HG03280 (cell line): Measurements from ENCODE around the gene SLU7.
A peak's percentile ranks its signal among the peaks of the same experiment; 100 is the strongest.
"Not testable (repeated sequence)": the region's sequence is repeated elsewhere in the genome, so short reads cannot be mapped to it uniquely, and the experiment has no call there.

ENCODE experiments used
- ATAC-seq: cut with Tn5 transposase; IDR thresholded peaks from one replicate; pipeline ENCODE4 v1.9.1; 2021; ENCODE audit warnings: mild to moderate bottlenecking, moderate library complexity; ENCODE audit not compliant: unreplicated experiment

SLU7 gene

DNA sequence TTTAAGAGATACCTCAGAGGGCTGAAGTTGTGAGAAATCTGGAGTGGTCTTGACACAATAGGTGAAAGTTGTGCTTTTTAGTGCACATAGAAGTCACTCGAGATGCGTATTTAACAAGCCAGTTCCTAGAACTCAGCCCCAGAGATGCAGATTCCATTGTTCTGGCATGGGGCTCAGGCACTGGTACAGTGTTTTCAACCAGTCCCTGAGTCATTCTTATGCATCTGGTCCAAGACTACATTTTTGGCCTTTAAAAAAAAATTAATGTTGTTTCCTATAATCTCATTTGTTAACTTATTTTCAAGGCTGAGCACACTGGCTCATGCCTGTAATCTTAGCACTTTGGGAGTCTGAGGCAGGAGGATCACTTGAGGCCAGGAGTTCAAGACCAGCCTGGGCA is 32.4 kb upstream of the SLU7 start:
- ATAC-seq: no peak

DNA sequence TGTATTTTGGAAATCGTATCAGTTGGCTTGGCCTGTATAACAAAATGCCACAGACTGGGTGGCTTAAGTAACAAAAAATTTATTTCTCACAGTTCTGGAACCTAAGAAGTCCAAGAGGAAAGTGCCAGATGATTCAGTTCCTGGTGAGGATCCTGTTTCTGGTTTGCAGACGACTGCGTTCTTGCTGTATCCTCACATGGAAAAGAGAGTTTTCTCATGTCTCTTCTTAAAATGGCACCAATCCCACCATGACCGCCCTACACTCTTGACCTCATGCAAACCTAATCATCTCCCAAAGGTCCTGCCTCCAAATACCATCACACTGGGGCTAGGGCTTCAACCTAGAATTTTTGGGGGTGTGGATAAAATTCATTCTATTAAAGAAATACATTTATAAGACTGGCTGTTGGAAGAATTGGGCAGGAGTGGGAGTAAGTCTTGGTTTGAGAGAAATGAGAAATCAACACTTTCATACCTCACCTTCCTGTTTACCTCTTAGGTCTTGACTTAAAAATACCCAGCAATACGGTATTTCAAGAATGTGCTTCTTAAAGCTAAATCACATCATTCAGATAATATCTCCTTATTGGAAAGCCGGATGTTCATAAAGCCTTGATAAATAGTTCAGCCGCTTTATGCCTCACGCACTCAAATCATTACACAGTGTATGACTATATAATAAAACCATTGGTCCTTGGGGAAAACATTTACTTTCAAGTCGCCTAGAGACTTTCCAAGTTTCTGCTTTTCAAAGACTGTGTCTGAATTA is 31.5 kb upstream of the SLU7 start:
- peak; percentile 41 for ATAC-seq

DNA sequence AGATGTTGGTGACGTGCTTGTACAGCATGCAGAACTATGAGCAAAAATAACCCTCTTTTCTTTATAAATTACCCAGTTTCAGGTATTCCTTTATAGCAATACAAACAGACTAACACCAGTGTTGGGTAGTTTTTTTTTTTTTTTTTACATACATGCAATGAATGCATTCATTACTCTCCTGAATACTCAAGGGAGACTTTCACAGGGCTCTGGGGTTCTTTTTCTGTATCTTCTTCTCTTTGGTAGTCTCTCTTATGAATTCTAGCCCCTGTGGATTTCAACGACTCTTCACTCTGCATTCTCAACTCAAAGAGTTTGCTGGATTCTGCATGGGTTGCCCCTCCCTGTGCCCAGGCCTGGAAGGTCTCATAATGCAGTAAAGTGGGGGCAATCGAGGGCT is 30.6 kb upstream of the SLU7 start:
- ATAC-seq: no peak

DNA sequence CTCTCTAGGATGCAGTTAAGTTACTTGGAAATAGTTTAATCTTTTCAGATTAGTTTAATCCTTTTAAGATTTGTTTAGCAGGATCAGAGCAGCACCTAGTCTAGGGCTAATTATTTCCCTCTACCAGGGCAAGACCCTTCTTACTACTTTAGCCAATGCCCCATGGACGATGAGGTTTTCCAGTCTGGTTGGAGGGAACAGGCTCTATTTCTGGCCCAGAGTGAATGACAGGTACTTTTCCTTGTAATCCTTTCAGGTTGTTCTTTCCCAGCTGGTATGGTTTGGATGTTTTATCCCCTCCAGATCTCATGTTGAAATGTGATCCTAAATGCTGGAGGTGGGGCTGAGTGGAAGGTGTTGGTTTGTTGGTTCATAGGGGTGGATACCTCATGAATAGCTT is 30.0 kb upstream of the SLU7 start:
- ATAC-seq: no peak

DNA sequence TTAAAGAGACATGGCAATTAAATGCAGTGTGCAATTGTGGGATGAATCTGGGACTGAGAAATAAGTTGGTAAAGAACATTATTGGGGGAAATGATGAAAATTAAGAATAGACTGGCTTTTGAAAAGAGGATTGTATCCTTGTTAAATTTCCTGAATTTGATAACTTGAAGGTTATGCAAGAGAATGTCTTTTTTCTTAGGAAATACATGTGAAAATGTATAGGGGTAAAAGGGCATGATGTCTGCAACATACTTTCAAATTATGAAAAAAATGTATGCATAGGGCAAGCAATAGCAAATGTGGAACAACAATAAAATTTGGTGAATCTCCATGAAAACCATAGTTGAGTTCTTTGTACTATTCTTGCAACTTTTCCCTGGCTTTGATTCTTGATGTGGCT is 26.9 kb upstream of the SLU7 start:
- ATAC-seq: no peak

DNA sequence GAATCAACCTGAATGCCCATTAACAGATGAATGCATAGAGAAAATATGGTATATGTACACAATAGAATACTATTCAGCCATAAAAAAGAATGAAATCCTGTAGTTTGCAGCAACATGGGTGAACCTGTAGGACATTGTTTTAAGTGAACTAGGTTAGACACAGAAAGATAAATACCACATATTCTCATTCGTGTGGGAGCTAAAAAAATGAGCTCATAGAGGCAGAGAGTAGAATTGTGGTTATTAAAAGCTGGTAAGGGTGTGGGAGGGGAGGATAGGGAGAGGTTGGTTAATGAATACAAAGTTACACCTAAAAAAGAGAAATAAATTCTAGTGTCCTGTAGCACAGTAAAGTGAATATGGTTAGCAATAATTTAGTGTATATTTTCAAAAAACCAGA is 26.3 kb upstream of the SLU7 start:
- ATAC-seq: no peak

DNA sequence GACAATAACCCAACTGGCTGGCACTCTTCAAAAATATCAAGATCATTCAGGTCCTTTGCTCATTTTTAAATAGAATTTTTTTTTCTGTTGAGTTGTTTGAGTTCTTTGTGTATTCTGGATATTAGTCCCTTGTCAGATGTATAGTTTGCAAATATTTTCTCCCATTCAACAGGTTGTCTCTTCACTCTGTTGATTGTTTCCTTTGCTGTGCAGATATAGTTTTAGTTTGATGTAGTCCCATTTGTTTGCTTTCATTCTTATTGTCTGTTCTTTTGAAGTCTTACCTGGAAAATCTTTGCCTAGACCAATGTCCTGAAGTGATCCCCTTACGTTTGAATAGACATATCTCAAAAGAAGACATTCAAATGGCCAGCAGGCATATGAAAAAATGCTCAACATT is 25.5 kb upstream of the SLU7 start:
- ATAC-seq: no peak

DNA sequence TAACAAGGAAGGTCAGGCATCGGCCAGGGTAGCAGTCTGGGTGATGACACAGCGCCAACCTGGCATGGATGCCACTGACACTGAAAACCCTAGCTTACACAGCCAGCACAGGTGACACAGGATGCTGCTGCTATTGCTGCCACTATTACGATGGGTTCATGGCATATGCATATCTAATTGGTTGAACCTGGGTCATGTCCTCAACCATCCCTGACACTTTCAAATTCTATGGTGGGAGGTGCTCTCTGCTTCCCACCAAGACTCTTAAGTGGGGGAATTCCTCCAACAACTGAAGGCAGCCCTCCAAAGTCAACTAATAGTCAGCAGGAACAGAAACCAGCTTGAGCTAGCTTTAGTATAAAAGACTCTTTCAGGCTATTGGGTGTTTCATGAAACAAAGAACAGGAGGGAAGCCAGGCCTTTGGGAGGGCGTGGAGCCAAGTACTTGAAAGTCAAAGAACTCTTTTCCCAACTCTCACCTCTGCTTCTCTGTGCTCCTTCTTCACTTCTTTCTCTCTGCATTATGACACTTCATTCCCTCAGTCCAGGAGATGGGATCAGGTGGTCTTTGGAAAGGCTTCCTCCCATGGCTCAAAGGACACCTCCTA is 24.0 kb upstream of the SLU7 start:
- no peak for ATAC-seq

DNA sequence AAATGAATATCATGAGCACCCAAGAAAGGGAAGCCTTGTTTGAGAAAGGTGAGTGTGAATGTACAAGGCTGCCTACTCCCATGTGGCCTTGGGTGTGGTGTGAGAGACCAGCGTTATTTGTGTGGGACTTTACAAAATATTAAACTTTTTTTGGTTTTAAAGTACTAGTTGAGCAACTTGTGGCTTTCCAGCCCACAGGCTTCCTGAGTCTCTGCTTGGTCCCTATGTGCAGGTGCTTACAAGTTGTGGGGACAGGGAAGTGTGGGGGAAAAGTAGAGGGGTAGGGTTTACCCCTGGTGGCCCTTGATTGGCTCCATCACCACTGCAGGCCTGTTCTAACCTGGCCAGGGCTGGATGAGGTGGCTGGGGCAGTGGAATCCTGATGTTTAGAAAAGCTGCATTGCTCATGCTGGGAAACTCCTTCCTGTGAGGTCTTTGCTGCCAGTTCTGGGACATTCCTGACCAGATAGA is 22.5 kb upstream of the SLU7 start:
- no peak for ATAC-seq

DNA sequence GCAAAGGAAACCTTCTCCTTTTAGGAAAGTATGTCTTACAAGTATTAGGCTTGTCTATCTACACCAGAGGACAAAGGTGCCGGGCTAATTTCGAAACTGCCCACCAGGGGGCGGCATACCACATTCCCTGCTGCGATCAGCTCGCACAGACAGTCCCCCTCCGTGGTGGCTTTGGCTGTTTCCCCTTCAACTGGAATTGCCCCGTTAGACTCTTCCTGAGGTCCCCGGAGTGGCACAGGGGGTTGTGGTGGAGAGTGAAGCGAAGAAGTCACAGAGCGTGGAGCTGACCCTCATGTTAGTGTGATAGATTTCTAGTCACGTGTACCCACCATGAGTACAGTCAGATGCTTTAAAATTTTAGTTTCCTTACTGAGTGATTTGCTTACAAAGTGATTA is 20.3 kb upstream of the SLU7 start:
- ATAC-seq: peak; percentile 66

DNA sequence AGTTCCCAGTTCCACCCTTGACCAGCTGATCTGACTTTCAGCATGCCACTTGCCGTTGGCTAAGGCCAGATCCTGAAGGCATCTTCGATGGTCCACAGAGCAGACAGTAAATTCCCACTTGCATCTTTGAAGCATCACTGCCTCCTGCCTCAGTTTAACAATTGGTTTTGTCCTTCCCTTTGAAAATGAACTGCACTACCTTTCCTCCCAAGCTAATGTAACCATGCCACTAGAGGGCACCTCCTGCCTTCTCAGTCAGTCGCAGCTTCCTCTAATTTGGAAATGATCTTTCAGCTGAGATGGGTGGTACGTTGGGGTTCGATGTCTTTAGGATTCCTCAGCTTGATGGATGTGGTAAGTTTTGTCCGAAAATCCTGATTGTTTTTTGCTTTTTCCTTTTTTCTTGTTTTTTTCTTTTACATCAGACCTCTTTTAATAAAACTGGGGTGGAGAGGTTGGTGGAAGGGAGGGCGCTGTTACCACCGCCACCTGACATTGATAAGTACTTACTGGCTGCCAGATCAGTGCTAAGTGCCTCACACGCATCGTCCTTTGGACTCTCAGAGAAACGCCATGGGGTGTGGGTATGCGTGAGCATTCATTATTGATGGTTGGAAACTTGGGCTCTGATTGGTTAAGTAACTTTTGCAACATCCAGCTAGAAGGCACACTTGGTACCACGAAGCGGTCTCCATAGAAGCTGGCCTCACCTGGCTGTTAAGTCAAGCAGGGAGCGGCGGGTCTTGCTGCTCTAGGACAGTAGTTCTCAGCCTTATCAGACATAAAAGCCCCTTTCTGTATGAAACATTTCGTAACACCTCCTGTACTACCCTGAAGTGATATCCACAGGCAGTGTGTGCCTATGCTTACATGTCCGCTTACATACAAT is 19.7 kb upstream of the SLU7 start:
- peak; percentile 42 for ATAC-seq

DNA sequence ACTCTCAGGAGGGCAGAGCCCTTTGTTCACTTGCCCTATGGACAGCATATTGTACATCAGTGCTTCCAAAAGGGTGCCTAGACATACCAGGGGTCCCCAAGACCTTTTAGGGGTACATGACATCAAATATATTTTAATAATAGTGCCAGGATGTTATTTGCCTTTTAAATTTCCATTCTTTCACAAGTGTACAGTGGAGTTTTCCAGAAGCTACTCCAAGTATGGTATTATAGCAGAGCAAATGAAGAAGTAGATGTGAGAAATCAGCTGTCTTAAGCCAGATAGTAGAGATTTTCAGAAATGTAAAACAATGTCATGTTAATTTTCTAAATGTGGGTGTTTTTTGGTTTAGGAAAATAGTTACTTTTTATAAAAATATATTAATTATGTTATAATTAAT is 18.4 kb upstream of the SLU7 start:
- no peak for ATAC-seq

DNA sequence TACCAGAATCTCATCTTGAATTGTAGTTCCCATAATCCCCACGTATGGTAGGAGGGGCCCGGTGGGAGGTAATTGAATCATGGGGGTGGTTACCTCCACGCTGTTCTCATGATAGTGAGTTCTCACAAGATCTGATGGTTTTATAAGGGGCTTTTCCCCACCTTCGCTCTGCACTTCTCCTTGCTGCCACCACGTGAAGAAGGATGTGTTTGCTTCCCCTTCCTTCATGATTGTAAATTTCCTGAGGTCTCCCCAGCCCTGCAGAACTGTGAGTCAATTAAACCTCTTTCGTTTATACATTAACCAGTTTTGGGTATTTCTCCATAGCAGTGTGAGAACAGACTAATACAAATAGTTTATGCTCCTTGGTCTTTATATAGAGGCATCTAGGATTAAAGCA is 17.8 kb upstream of the SLU7 start:
- ATAC-seq: not testable (repeated sequence)

DNA sequence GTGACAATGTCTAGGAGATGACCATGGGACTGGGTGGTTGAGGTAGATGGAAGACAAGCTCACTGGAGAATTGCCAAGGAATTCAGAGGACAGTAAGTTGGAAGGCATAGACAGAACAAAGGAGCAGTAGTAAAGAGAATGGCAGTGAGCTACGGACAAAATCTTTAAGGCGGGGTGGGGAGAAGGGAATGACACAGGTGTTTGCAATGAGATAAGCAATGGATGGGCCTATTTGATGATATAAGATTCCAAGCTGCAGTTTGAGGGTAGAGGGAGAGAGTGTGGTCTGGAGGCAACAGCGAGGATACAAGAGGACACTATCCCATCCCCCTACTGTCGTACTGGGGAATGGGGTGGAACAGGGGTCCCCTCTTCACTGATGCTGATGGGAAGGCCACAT is 17.1 kb upstream of the SLU7 start:
- no peak for ATAC-seq

DNA sequence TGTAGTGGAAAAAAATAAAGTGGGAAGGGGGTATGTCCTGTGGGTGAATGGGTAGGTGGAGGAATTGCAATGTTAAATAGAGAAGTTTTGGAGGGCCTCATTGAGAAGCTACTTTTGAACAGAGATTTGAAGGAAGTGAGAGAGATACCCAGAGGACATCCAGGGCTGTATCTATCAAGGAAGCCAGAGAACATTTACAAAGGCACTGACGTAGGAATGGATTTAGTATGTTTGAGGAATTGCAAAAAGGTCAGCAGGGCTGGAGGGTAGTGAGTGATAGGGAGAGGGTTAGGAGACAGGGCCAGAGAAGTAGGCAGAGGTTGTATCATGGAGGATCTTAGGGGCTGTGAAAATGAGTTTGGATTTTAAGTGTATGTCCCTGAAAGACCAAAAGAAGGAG is 16.7 kb upstream of the SLU7 start:
- ATAC-seq: no peak

DNA sequence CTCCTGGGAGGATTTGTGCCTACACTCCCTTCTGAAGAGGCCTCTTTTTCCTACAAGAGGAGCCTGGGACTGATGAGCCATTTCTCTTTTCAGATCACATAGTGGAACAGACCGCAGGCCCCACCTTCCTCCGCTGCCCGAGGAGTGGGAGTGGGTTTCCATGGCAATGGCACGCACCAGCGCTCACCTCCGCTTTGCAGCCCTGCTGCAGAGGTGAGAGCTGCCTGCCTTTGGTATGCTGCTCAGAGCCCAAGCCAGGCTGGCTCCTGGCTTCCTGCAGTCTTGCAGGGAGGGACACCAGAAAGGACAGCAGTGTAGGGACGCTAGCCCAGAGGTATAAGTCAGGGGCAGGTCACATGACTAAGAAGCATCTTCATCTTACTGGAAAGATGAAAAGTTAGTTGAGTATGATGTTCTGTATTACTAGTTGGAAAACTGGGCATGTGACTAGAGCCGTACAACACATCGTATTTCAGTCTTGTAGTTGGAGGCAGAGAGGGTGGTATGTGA is 15.2 kb upstream of the SLU7 start:
- peak; percentile 75 for ATAC-seq

DNA sequence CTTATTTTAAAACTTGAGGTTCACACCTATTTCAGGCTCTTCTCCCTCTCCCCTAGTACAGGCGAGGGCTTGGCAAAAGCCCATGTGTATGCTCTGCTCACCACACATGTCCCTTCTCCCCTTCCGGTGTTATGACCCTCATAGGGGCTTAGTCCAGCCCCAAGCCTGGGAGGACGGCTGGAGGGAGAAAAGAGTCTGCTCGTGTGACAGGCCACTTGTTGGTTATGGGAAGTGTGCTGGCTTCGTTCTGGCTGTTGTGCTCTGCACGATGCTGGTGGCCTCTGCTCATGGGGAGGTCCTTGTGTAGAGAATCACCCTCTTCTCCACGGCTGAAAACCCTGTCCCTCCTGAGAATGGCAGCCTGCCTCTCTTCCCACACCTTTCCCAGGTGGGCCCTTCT is 13.9 kb upstream of the SLU7 start:
- no peak for ATAC-seq

DNA sequence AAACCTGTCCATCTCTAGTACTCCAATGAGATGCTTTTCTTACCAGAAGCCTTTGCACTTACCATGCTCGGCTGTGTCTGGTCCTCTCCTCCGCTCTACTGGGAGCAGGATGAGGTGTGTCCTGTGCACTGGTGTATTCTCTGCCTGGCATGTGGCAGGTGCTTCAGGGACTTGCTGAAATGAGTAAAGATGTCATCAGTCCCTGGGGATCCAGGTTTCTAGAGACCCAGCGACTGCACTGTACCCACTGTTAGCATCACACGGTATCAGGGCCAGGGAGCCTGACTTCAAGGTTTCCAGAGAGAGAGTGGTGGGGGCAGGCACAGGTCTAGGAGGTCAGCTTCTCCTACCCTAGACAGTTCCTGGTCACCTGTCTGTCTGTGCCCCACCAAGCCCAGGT is 13.3 kb upstream of the SLU7 start:
- ATAC-seq: no peak

DNA sequence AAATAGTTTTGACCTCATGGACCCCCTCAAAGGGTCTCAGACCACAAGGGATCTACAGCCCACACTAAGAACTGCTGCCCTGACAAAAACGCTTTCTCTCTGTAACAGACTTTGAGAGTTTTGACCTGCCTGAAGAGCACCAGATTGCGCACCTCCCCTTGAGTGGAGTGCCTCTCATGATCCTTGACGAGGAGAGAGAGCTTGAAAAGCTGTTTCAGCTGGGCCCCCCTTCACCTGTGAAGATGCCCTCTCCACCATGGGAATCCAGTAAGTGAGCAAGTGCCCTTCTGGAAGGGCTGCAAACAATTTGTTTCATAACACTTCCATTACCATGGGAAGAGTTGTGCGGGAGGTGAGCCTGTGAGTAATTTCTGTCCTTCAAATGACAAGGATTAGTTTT is 8.7 kb upstream of the SLU7 start:
- no peak for ATAC-seq

DNA sequence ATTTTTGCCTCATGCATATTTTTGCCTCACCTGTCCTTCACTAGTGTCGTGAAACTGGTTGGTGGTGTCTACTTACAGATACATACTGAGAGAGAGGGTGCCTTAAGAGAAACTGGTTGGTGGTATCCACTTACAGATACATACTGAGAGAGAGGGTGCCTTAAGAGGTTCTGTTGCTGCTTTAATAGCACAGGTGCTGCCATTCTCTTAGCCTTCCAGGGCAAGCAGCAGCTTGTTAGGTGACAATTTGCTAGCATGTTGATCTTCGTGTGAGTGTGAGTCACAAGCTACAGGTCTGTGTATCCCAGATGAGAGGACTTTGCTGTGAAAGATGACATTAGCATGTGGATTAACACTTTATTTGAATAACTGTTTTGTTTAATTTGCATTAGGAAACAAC is 4.2 kb upstream of the SLU7 start:
- no peak for ATAC-seq

DNA sequence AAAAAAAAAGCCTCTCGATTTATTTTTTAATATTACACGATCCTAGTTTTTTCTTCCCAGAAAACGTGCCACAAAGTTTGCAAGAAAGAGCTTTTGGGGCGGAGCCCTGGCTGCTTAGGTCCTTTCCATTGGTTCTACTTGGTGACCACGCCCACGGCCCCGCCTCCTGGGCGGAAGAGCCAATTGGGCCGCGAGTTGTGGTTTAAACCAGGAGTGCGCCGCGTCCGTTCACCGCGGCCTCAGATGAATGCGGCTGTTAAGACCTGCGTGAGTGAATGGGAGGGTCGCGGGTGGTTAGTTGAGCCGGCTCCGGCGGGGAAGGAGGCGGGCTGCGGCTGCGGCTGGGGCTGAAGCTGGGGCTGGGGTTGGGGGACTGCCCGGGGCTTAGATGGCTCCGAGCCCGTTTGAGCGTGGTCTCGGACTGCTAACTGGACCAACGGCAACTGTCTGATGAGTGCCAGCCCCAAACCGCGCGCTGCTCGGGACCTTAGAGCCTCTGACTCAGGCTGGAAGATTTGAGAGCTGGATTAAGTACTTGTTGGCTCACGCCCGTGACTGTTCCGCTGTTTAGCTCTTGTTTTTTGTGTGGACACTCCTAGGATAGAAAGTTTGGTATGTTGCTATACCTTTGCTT is 2.9 kb upstream of the SLU7 start, which contains the start of gene PTTG1:
Gene PTTG1, plus strand, starts transcription at position 231 of the 634 bp plus-strand sequence. CDS start 458 bp downstream, outside the sequence.
- ATAC-seq: peak; percentile 72
